GM12878 (cell line): ENCODE results near the gene SLC45A2.
"Not testable (repeated sequence)": the region's sequence is repeated elsewhere in the genome, so short reads cannot be mapped to it uniquely, and the experiment has no call there.

ENCODE experiments used
- BRCA1 ChIP-seq: IDR thresholded peaks from 2 replicates; pipeline ENCODE4 v1.6.1; 2011; ENCODE audit warnings: low read depth, low read length, improper control_type of control experiment
- MEF2A ChIP-seq: IDR thresholded peaks from 2 replicates; pipeline ENCODE4 v1.6.1; 2011; ENCODE audit warnings: low read depth, mild to moderate bottlenecking, low read length, moderate library complexity; ENCODE audit not compliant: insufficient read depth
- ZNF24 ChIP-seq: fragments of 450-650 bp; IDR thresholded peaks from 2 replicates; pipeline ENCODE4 v1.6.1; 2017; ENCODE audit warnings: antibody characterized with exemption, mild to moderate bottlenecking

DNA sequence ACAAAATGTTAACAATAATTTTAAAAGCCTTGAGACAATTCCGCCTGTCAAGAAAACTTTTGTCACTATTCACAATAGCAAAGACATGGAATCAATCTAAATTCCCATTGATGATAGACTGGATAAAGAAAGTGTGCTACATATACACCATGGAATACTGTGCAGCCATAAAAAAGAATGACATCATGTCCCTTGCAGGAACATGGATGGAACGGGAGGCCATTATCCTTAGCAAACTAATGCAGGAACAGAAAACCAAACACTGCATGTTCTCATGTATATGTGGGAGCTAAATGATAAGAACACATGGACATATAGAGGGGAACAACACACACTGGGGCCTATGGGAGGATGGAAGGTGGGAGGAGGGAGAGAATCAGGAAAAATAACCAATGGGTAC is 46.1 kb upstream of the SLC45A2 start:
- TF ChIP-seq BRCA1, MEF2A, ZNF24: not testable (repeated sequence)
